HepG2 (cell line): ENCODE results near the gene PIGL. TPM values are rescaled to one million over a fixed set of nuclear protein-coding genes. Genes with fewer than 3 reads are reported as not detected.
A peak's percentile ranks its signal among the peaks of the same experiment; 100 is the strongest.

ENCODE experiments used
- AGO1 ChIP-seq: fragments of 200-400 bp; formaldehyde crosslinking; IDR thresholded peaks from 2 replicates; pipeline ENCODE4 v1.6.1; 2017; ENCODE audit warnings: mild to moderate bottlenecking, low read depth, low read length, moderate library complexity; ENCODE audit not compliant: poor library complexity, severe bottlenecking
- AHR ChIP-seq: IDR thresholded peaks from 2 replicates; pipeline ENCODE4 v1.6.1; 2018; ENCODE audit warnings: missing genetic modification reagents, missing compliant biosample characterization
- AKAP8 ChIP-seq: sonication (generic); formaldehyde crosslinking; IDR thresholded peaks from 2 replicates; pipeline ENCODE4 v1.5.1; 2020; ENCODE audit warnings: mild to moderate bottlenecking, missing genetic modification reagents
- CBFB ChIP-seq: sonication (generic); formaldehyde crosslinking; IDR thresholded peaks from 2 replicates; pipeline ENCODE4 v1.4.0; 2020; ENCODE audit warnings: missing genetic modification reagents
- DMAP1 ChIP-seq: IDR thresholded peaks from 2 replicates; pipeline ENCODE4 v1.6.1; 2016
- FOXK2 ChIP-seq: fragments of 450-650 bp; IDR thresholded peaks from 2 replicates; pipeline ENCODE4 v1.6.1; 2016
- HMGA1 ChIP-seq: sonication (generic); formaldehyde crosslinking; conservative IDR thresholded peaks from 2 replicates; pipeline ENCODE4 v1.4.0; 2020; ENCODE audit warnings: missing genetic modification reagents
- HNF4G ChIP-seq, 2 experiments: sonication (generic) in 1 of 2; formaldehyde crosslinking in 1 of 2; IDR thresholded peaks; 2 replicates each; pipeline versions ENCODE4 v1.4.0 to v1.6.1; 2011 to 2020; ENCODE audit warnings: borderline replicate concordance in 2 of 2, low read depth in 2 of 2, mild to moderate bottlenecking in 2 of 2, low read length in 1 of 2, missing genetic modification reagents in 1 of 2, moderate library complexity in 1 of 2
- KLF16 ChIP-seq, 2 experiments: sonication (generic) in 1 of 2; formaldehyde crosslinking in 1 of 2; IDR thresholded peaks; 2 replicates each; pipeline versions ENCODE4 v1.6.1 to v1.8.0; 2016 to 2023; ENCODE audit warnings: missing genetic modification reagents in 2 of 2, missing compliant biosample characterization in 1 of 2
- MEF2D ChIP-seq: sonication (generic); formaldehyde crosslinking; IDR thresholded peaks from 2 replicates; pipeline ENCODE4 v1.5.1; 2020; ENCODE audit warnings: mild to moderate bottlenecking, missing genetic modification reagents
- MIER3 ChIP-seq: IDR thresholded peaks from 2 replicates; pipeline ENCODE4 v1.6.1; 2016; ENCODE audit warnings: missing compliant biosample characterization, borderline replicate concordance
- SIN3B ChIP-seq: fragments of 150-350 bp; IDR thresholded peaks from 2 replicates; pipeline ENCODE4 v1.6.1; 2014; ENCODE audit warnings: low read length
- TOPORS ChIP-seq: sonication (generic); formaldehyde crosslinking; IDR thresholded peaks from 2 replicates; pipeline ENCODE4 v1.8.0; 2023; ENCODE audit warnings: mild to moderate bottlenecking, missing genetic modification reagents
- YEATS4 ChIP-seq: sonication (generic); formaldehyde crosslinking; IDR thresholded peaks from 2 replicates; pipeline ENCODE4 v1.4.0; 2020; ENCODE audit warnings: missing genetic modification reagents, borderline replicate concordance
- ZFP36L2 ChIP-seq: sonication (generic); formaldehyde crosslinking; IDR thresholded peaks from 2 replicates; pipeline ENCODE4 v1.4.0; 2020; ENCODE audit warnings: missing genetic modification reagents
- ZKSCAN1 ChIP-seq: fragments of 150-350 bp; IDR thresholded peaks from 2 replicates; pipeline ENCODE4 v1.6.1; 2014; ENCODE audit warnings: low read length
- ZNF296 ChIP-seq: sonication (generic); formaldehyde crosslinking; conservative IDR thresholded peaks from 2 replicates; pipeline ENCODE4 v1.5.0; 2020; ENCODE audit warnings: mild to moderate bottlenecking, missing genetic modification reagents
- ZNF317 ChIP-seq: sonication (generic); formaldehyde crosslinking; IDR thresholded peaks from 2 replicates; pipeline ENCODE4 v1.5.0; 2020; ENCODE audit warnings: mild to moderate bottlenecking, missing genetic modification reagents
- ZNF432 ChIP-seq: sonication (generic); formaldehyde crosslinking; IDR thresholded peaks from 2 replicates; pipeline ENCODE4 v1.5.0; 2020; ENCODE audit warnings: missing genetic modification reagents, mild to moderate bottlenecking, borderline replicate concordance
- ZNF678 ChIP-seq: sonication (generic); formaldehyde crosslinking; IDR thresholded peaks from 2 replicates; pipeline ENCODE4 v1.4.0; 2020; ENCODE audit warnings: mild to moderate bottlenecking, missing genetic modification reagents
- ZNF776 ChIP-seq: sonication (generic); formaldehyde crosslinking; IDR thresholded peaks from 2 replicates; pipeline ENCODE4 v1.4.0; 2020; ENCODE audit warnings: mild to moderate bottlenecking, missing genetic modification reagents
- ZNF777 ChIP-seq: sonication (generic); formaldehyde crosslinking; IDR thresholded peaks from 2 replicates; pipeline ENCODE4 v1.4.0; 2020; ENCODE audit warnings: missing genetic modification reagents
- ZNF781 ChIP-seq: sonication (generic); formaldehyde crosslinking; IDR thresholded peaks from 2 replicates; pipeline ENCODE4 v1.5.1; 2020; ENCODE audit warnings: borderline replicate concordance, mild to moderate bottlenecking, missing genetic modification reagents; ENCODE audit errors: not compliant biosample characterization
- ZNF792 ChIP-seq: IDR thresholded peaks from 2 replicates; pipeline ENCODE4 v1.6.1; 2016
- ZNF879 ChIP-seq: sonication (generic); formaldehyde crosslinking; IDR thresholded peaks from 2 replicates; pipeline ENCODE4 v1.8.1; 2023; ENCODE audit warnings: missing genetic modification reagents
- polyA plus RNA-seq, 8 experiments: library from polyadenylated mRNA; depleted of rRNA in 3 of 8; stranded (reverse) in 7 of 8; unstranded in 1 of 8; fragments of >200 nt; fragmentation: Illumina TruSeq in 4 of 8; extraction: Trizol in 4 of 8; gene quantifications; 2 replicates each; pipeline versions ENCODE4 v1.2.1 to v1.2.3, GENCODE V29; 2011 to 2016; ENCODE audit warnings: low read depth in 4 of 8, missing spikeins in 1 of 8, mixed read lengths in 1 of 8; ENCODE audit not compliant: insufficient read depth in 1 of 8
- total RNA-seq, 5 experiments: library from RNA; depleted of rRNA; stranded (reverse); fragments of >200 nt; fragmentation: Illumina TruSeq; extraction: Trizol; gene quantifications; 2 replicates each; pipeline ENCODE4 v1.2.3, GENCODE V29; 2016; ENCODE audit warnings: low read depth in 1 of 5
- TF ChIP-seq, protein P1 (sequence below): sonication (generic); formaldehyde crosslinking; IDR thresholded peaks from 2 replicates; pipeline ENCODE4 v1.5.0; 2020; ENCODE audit warnings: mild to moderate bottlenecking, low read depth, missing genetic modification reagents, borderline replicate concordance
- TF ChIP-seq, protein P2 (sequence below): sonication (generic); formaldehyde crosslinking; IDR thresholded peaks from 2 replicates; pipeline ENCODE4 v1.4.0; 2020; ENCODE audit warnings: missing genetic modification reagents
- TF ChIP-seq, protein P3 (sequence below): sonication (generic); formaldehyde crosslinking; IDR thresholded peaks from 2 replicates; pipeline ENCODE4 v1.5.0; 2020; ENCODE audit warnings: mild to moderate bottlenecking, missing genetic modification reagents
- TF ChIP-seq, protein P4 (sequence below): IDR thresholded peaks from 2 replicates; pipeline ENCODE4 v1.6.1; 2016; ENCODE audit warnings: missing compliant biosample characterization, missing genetic modification reagents, borderline replicate concordance

PIGL gene
- total and polyA plus RNA-seq, 2 of the 13 experiments (the other 11 are each of a cell fraction or from before 2014, with no cell fraction given), result 28.5 to 63.8 TPM

DNA sequence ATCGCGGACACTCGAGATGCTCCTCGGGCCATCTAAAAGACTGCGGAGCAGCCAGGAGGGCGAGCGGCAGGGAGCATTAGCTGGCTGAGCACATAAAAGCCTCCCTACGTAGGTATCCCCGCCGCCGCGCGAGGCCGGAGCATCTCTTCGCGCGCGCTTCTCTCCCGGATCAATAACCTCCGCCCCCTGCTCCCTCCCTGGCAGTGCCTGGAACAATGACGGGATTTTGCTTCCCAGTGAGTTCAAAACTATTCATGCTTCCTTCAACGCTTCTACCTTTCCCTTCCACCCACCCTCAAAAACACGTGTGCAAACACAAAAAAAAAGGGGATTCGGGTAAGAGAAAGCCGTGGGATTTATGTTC lies 135.3 kb downstream of the PIGL start (continued):
- TF ChIP-seq MIER3 (CRISPR knock-in tag) (no peak), ZNF792 (CRISPR knock-in tag) (no peak), ZNF432 (CRISPR knock-in tag) (no peak), ZNF776 (CRISPR knock-in tag) (no peak), YEATS4 (CRISPR knock-in tag) (no peak; the same call in 1 of the 2 replicates), ZNF678 (CRISPR knock-in tag) (no peak), ZNF296 (CRISPR knock-in tag) (no peak), FOXK2 (no peak), AHR (CRISPR knock-in tag) (0 out of 2 replicates have a peak, but pooled peaks have one; percentile 25), ZNF317 (CRISPR knock-in tag) (peak; percentile 66), ZNF879 (CRISPR knock-in tag) (no peak), ZNF781 (CRISPR knock-in tag) (no peak), CBFB (CRISPR knock-in tag) (no peak), HMGA1 (CRISPR knock-in tag) (no peak), ZNF777 (CRISPR knock-in tag) (no peak), KLF16 (CRISPR knock-in tag; IDR thresholded peaks at IDR 0.05) (peak in 1 of 2 experiments; percentile 34; a peak in 1 of 4 replicates), HNF4G (IDR thresholded peaks at IDR 0.05; ENCODE audit: borderline replicate concordance, low read depth, low read length) (no peak), HNF4G (CRISPR knock-in tag; IDR thresholded peaks at IDR 0.05; ENCODE audit: borderline replicate concordance, low read depth) (no peak), ZKSCAN1 (no peak), SIN3B (no peak), AGO1 (no peak), AKAP8 (CRISPR knock-in tag) (0 out of 2 replicates have a peak, but pooled peaks have one; percentile 32), MEF2D (CRISPR knock-in tag) (0 out of 2 replicates have a peak, but pooled peaks have one; percentile 17), DMAP1 (CRISPR knock-in tag) (peak; percentile 76), TOPORS (CRISPR knock-in tag) (no peak), ZFP36L2 (CRISPR knock-in tag) (no peak)
- TF ChIP-seq, protein P1, sequence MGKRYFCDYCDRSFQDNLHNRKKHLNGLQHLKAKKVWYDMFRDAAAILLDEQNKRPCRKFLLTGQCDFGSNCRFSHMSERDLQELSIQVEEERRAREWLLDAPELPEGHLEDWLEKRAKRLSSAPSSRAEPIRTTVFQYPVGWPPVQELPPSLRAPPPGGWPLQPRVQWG, result no peak
- TF ChIP-seq, protein P2, sequence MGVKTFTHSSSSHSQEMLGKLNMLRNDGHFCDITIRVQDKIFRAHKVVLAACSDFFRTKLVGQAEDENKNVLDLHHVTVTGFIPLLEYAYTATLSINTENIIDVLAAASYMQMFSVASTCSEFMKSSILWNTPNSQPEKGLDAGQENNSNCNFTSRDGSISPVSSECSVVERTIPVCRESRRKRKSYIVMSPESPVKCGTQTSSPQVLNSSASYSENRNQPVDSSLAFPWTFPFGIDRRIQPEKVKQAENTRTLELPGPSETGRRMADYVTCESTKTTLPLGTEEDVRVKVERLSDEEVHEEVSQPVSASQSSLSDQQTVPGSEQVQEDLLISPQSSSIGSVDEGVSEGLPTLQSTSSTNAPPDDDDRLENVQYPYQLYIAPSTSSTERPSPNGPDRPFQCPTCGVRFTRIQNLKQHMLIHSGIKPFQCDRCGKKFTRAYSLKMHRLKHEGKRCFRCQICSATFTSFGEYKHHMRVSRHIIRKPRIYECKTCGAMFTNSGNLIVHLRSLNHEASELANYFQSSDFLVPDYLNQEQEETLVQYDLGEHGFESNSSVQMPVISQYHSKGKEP (CRISPR knock-in tag), result no peak
- TF ChIP-seq, protein P3, sequence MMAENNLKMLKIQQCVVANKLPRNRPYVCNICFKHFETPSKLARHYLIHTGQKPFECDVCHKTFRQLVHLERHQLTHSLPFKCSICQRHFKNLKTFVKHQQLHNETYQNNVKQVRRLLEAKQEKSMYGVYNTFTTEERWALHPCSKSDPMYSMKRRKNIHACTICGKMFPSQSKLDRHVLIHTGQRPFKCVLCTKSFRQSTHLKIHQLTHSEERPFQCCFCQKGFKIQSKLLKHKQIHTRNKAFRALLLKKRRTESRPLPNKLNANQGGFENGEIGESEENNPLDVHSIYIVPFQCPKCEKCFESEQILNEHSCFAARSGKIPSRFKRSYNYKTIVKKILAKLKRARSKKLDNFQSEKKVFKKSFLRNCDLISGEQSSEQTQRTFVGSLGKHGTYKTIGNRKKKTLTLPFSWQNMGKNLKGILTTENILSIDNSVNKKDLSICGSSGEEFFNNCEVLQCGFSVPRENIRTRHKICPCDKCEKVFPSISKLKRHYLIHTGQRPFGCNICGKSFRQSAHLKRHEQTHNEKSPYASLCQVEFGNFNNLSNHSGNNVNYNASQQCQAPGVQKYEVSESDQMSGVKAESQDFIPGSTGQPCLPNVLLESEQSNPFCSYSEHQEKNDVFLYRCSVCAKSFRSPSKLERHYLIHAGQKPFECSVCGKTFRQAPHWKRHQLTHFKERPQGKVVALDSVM (CRISPR knock-in tag), result no peak; the same call in 1 of the 2 replicates
- TF ChIP-seq, protein P4, sequence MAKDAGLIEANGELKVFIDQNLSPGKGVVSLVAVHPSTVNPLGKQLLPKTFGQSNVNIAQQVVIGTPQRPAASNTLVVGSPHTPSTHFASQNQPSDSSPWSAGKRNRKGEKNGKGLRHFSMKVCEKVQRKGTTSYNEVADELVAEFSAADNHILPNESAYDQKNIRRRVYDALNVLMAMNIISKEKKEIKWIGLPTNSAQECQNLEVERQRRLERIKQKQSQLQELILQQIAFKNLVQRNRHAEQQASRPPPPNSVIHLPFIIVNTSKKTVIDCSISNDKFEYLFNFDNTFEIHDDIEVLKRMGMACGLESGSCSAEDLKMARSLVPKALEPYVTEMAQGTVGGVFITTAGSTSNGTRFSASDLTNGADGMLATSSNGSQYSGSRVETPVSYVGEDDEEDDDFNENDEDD (CRISPR knock-in tag), result peak; percentile 81; the same call in 1 of the 2 replicates
